Loucy (cell line): ENCODE measurements around the gene SERPINB6.

Source experiments
- EZH2phosphoT487 ChIP-seq: fragments of 200-600 bp; IDR thresholded peaks from 2 replicates; pipeline ENCODE4 v1.6.1; 2018; ENCODE audit warnings: antibody characterized with exemption, mild to moderate bottlenecking, moderate library complexity, borderline replicate concordance
- TF ChIP-seq, protein P1 (sequence below): fragments of 200-600 bp; sonication (generic); conservative IDR thresholded peaks from 2 replicates; pipeline ENCODE4 v1.5.1; 2014; ENCODE audit warnings: mild to moderate bottlenecking, antibody characterized with exemption, low read length

DNA sequence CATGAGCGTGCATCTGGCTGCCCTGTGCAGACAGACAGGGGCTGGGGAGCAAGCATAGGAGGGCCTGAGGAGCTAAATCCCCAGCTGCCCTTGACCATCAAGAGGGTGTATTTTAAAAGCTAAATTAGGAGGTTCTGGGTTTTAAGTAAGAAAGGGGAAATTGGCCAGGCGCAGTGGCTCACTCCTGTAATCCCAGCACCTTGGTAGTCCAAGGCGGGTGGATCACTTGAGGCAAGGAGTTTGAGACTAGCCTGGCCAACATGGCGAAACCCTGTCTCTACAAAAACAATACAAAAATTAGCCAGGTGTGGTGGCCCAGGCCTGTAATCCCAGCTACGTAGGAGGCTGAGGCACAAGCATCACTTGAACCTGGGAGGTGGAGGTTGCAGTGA, 27.8 kb downstream of the SERPINB6 start:
- TF ChIP-seq, protein P1, sequence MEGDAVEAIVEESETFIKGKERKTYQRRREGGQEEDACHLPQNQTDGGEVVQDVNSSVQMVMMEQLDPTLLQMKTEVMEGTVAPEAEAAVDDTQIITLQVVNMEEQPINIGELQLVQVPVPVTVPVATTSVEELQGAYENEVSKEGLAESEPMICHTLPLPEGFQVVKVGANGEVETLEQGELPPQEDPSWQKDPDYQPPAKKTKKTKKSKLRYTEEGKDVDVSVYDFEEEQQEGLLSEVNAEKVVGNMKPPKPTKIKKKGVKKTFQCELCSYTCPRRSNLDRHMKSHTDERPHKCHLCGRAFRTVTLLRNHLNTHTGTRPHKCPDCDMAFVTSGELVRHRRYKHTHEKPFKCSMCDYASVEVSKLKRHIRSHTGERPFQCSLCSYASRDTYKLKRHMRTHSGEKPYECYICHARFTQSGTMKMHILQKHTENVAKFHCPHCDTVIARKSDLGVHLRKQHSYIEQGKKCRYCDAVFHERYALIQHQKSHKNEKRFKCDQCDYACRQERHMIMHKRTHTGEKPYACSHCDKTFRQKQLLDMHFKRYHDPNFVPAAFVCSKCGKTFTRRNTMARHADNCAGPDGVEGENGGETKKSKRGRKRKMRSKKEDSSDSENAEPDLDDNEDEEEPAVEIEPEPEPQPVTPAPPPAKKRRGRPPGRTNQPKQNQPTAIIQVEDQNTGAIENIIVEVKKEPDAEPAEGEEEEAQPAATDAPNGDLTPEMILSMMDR: no peak
- TF ChIP-seq EZH2phosphoT487: no peak
